GM12865 (cell line): ENCODE results near the gene DOCK1.

ENCODE experiments used
- DNase-seq: peaks from one replicate; pipeline ENCODE4 v3.0.0; 2010; ENCODE audit warnings: low read depth
- H3K4me3 ChIP-seq: 2 replicates; pipeline ENCODE4 v1.5.1; 2011; ENCODE audit warnings: mild to moderate bottlenecking, low read depth, low read length, control low read depth
- TF ChIP-seq, protein P1 (sequence below): IDR thresholded peaks from 2 replicates; pipeline ENCODE4 v1.5.1; 2011; ENCODE audit warnings: low read length, control low read depth, low read depth, inconsistent platforms; ENCODE audit not compliant: insufficient read depth; ENCODE audit errors: missing control alignments

DOCK1 gene

DNA sequence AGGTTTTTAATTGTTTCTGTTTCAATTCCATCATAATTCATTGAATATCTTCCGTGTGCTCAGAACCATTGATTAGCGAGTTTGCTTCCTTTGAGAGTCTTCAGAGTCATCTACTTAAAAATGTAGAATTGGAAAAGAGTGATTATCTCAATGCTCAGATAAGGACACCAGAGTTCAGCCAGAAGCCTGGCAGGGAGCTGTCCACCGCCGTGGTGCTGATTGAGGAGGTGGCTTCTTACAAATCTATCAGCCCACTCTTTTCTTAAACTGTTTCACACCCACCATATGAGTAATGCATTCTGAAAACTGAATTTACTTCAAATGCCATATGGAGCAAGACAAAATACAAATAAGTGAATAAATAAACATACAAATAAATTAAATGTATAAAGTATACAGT lies 211.9 kb downstream of the DOCK1 start:
- no peak for DNase-seq
- no peak overlapping the region for H3K4me3 ChIP-seq
- TF ChIP-seq, protein P1, sequence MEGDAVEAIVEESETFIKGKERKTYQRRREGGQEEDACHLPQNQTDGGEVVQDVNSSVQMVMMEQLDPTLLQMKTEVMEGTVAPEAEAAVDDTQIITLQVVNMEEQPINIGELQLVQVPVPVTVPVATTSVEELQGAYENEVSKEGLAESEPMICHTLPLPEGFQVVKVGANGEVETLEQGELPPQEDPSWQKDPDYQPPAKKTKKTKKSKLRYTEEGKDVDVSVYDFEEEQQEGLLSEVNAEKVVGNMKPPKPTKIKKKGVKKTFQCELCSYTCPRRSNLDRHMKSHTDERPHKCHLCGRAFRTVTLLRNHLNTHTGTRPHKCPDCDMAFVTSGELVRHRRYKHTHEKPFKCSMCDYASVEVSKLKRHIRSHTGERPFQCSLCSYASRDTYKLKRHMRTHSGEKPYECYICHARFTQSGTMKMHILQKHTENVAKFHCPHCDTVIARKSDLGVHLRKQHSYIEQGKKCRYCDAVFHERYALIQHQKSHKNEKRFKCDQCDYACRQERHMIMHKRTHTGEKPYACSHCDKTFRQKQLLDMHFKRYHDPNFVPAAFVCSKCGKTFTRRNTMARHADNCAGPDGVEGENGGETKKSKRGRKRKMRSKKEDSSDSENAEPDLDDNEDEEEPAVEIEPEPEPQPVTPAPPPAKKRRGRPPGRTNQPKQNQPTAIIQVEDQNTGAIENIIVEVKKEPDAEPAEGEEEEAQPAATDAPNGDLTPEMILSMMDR = no peak

DNA sequence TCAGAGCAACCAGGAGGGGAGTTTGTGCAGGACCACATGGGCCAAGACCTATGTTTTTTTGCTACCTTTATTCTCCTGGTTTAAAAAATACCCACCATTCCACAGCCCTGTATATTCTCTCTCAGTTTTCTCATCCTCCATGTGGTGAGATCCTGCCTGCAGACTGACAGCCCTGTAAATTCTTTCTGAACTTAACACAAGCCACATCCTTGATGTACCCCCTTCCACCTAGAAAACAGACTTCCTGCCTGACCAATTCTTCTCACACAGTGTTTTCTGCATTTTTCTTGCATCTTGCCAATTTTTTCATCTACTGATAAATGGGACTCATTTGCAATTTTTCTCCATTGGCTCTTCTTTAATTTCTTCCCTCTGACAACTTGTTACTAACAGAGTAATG lies 212.8 kb downstream of the DOCK1 start:
- no peak for DNase-seq
- H3K4me3 ChIP-seq = no peak overlapping the region
- TF ChIP-seq, protein P1 = no peak

DNA sequence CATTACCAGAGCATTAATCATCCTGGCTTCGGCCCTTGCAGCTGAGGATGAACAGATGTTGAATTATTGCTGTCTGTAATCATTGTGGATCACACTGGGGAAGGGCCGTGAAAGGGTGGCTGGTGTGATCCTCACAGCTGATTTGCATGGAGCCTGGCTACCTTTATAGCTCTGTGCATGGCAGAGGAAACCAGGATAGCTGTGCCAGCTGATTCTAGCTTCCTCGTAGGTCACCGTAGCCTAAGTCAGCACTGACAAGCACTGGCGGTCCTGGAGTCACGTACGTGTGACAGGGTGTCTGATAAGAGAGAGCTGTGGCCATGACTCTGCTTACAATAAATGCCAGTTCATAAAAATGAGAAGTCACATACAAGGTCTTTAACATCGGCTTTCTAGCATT lies 214.7 kb downstream of the DOCK1 start:
- TF ChIP-seq, protein P1 = no peak
- H3K4me3 ChIP-seq = no peak overlapping the region
- no peak for DNase-seq

DNA sequence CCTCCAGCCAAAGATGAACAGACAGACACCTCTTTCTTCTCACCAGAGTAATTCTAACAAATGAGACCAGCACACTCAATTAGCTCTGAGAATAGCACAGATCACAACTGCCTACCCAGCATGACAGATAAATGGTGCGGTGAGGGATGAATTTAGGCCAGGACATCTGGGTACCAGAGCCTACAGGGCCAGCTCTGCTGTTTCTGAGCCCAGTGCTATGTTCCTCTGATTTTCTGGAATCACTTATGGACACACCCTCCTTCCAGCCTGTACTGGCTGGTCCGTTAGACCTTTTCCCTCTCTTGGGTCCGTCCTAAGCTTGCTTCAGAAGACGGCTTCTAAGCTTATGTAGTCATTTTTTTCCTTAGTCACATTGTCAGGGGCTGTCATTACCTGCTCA lies 217.6 kb downstream of the DOCK1 start:
- DNase-seq = no peak
- TF ChIP-seq, protein P1 = no peak
- no peak overlapping the region for H3K4me3 ChIP-seq

DNA sequence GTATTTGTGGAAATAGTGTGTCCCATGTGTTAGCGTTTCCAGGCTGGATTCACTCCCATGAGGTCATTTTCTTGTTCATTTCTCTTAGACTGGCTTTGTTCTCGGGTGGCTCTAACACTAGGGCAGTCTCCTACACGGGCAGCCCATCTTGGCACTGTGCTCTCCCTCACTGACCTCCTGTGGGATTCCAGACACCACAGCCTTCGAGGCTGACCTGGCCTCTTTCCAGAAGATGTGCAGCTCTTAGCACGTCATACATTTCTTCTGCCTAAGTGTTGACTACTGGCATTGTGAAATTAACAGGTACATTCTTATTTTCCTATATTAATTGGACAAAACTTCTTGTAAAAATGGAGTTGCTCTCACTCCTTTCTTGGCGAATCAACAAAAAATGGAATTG lies 218.4 kb downstream of the DOCK1 start:
- TF ChIP-seq, protein P1 = no peak
- no peak overlapping the region for H3K4me3 ChIP-seq
- DNase-seq = no peak

DNA sequence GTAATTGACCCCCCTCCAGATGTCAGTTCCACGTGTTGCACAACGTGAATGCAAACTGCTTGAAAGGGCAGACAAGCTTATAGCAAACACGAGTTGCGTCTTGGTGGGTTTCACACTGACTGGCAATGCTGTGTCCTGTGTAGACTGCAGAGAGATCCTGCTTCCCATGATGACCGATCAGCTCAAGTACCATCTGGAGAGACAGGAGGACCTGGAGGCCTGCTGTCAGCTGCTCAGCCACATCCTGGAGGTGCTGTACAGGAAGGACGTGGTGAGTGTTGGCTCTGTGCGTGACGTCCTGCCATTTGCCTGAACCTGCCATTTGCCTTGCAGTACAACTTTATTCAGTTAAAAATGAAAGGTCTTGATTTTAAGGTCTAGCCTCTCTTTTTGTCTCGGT lies 220.1 kb downstream of the DOCK1 start:
- no peak for DNase-seq
- TF ChIP-seq, protein P1 = no peak
- no peak overlapping the region for H3K4me3 ChIP-seq

DNA sequence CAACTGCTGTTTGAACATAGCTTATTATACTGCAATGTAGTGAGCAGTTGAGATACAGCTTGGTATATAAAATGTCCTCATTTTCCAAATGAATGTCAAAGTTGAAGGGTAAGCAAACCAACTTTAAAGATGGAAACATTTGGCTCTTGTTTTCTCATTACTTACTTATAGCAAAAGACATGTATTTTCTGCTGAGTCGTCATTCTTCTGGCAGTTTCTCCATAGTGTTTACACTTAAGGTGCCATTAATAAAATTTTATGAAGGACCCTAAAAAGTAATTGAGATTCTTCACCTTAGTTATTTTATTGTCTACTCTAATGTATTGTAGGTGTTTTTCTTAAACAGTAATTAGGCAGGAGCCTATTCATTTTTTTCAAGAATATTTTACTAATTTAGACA lies 222.6 kb downstream of the DOCK1 start:
- DNase-seq = no peak
- TF ChIP-seq, protein P1 = no peak
- H3K4me3 ChIP-seq = no peak overlapping the region
